A549 (cell line): Measurements from ENCODE around the gene FPR2. TPM values are rescaled to one million over a fixed set of nuclear protein-coding genes. Genes with fewer than 3 reads are reported as not detected.

Experiments used
- ATAC-seq, 2 experiments: fragments of 200-7000 bp in 1 of 2; fragments of >200 bp in 1 of 2; cut with Nextera tagmentation in 1 of 2; cut with Tn5 transposase in 1 of 2; 3 replicates each; pipeline versions ENCODE4 v1.8.0 to v1.9.1; 2018 to 2020; ENCODE audit warnings: mild to moderate bottlenecking in 1 of 2, moderate library complexity in 1 of 2
- CTCF ChIA-PET: fragments of 300-600 bp; sonication (Branson Sonifier 250); formaldehyde crosslinking; extraction: SDS; loops from one replicate; lab custom pipeline; 2021; ENCODE audit warnings: antibody characterized with exemption, inconsistent platforms; lab: Yijun Ruan, JAX
- POLR2A ChIA-PET: fragments of 350-600 bp; formaldehyde crosslinking; extraction: SDS; loops from one replicate; lab custom pipeline; 2021; ENCODE audit warnings: antibody characterized with exemption, inconsistent platforms; lab: Yijun Ruan, JAX
- DNase-seq, 2 experiments: peaks; one replicate each; pipeline versions ENCODE4 v3.0.0 to v3.0.0-alpha.2; 2011 to 2016; ENCODE audit warnings: low read depth in 1 of 2, low spot score in 1 of 2
- FAIRE-seq: peaks from 2 replicates; lab custom pipeline; 2011; peaks lifted over from hg19 to GRCh38; lab: Jason Lieb, UNC
- H3K27ac ChIP-seq, 2 experiments: fragments of >200 bp; sonication (Bioruptor Twin); formaldehyde crosslinking; 3 replicates each; pipeline ENCODE4 v1.5.1; 2016 to 2017
- H3K4me1 ChIP-seq: fragments of >200 bp; sonication (Bioruptor Twin); formaldehyde crosslinking; 3 replicates; pipeline ENCODE4 v1.6.1; 2016
- H3K4me2 ChIP-seq: fragments of >200 bp; sonication (Bioruptor Twin); formaldehyde crosslinking; 3 replicates; pipeline ENCODE4 v1.6.1; 2016
- H3K4me3 ChIP-seq: fragments of >200 bp; sonication (Bioruptor Twin); formaldehyde crosslinking; 3 replicates; pipeline ENCODE4 v1.5.1; 2016
- H3K9me3 ChIP-seq: fragments of >200 bp; sonication (Bioruptor Twin); formaldehyde crosslinking; 3 replicates; pipeline ENCODE4 v1.6.1; 2016
- ATOH8 ChIP-seq: fragments of 250-450 bp; sonication (Bioruptor Pico); IDR thresholded peaks from 2 replicates; pipeline ENCODE4 v1.5.0; 2020; ENCODE audit warnings: low read depth, mild to moderate bottlenecking, moderate library complexity
- BCL3 ChIP-seq: fragments of >200 bp; sonication (Bioruptor Twin); formaldehyde crosslinking; IDR thresholded peaks from 3 replicates; pipeline ENCODE4 v1.6.1; 2016
- CTCF ChIP-seq: fragments of >200 bp; sonication (Bioruptor Twin); formaldehyde crosslinking; IDR thresholded peaks from 3 replicates; pipeline ENCODE4 v1.5.1; 2016
- EP300 ChIP-seq, 2 experiments: fragments of >200 bp; sonication (Bioruptor Twin); formaldehyde crosslinking; IDR thresholded peaks; 2 replicates in 1 of 2; 3 replicates in 1 of 2; pipeline ENCODE4 v1.6.1; 2016 to 2017
- FOSB ChIP-seq: fragments of 250-450 bp; sonication (Bioruptor Pico); IDR thresholded peaks from 2 replicates; pipeline ENCODE4 v1.5.0; 2020; ENCODE audit warnings: mild to moderate bottlenecking, moderate library complexity
- GATA3 ChIP-seq: IDR thresholded peaks from 2 replicates; pipeline ENCODE4 v1.6.1; 2012; ENCODE audit warnings: borderline replicate concordance
- HMGXB4 ChIP-seq: fragments of 250-450 bp; sonication (Bioruptor Pico); IDR thresholded peaks from 2 replicates; pipeline ENCODE4 v1.5.0; 2021; ENCODE audit warnings: mild to moderate bottlenecking, moderate library complexity, borderline replicate concordance
- NPAS2 ChIP-seq: fragments of 250-450 bp; sonication (Bioruptor Pico); IDR thresholded peaks from 2 replicates; pipeline ENCODE4 v1.8.0; 2022; ENCODE audit warnings: mild to moderate bottlenecking, moderate library complexity, borderline replicate concordance
- RCOR1 ChIP-seq: fragments of 150-350 bp; IDR thresholded peaks from 2 replicates; pipeline ENCODE4 v1.6.1; 2014; ENCODE audit warnings: antibody characterized with exemption, low read length, low read depth
- TFCP2L1 ChIP-seq: fragments of 250-450 bp; sonication (Bioruptor Pico); IDR thresholded peaks from 2 replicates; pipeline ENCODE4 v1.5.0; 2021; ENCODE audit warnings: mild to moderate bottlenecking
- USF2 ChIP-seq: fragments of 450-650 bp; IDR thresholded peaks from 2 replicates; pipeline ENCODE4 v1.6.1; 2014; ENCODE audit warnings: antibody characterized with exemption
- ZNF302 ChIP-seq: fragments of 250-450 bp; sonication (Bioruptor Pico); IDR thresholded peaks from 2 replicates; pipeline ENCODE4 v1.9.0; 2021; ENCODE audit warnings: inconsistent platforms, mild to moderate bottlenecking, moderate library complexity
- WGBS: methylation state at CpG from one replicate; pipeline ENCODE4 v1.1.6; 2017; ENCODE audit errors: missing lambda C conversion rate; 5-methylcytosine and 5-hydroxymethylcytosine counted together
- polyA plus RNA-seq, 4 experiments: library from polyadenylated mRNA; depleted of rRNA in 3 of 4; stranded (reverse); fragments of >200 nt; fragmentation: RNase III in 1 of 4; extraction: RNeasy Plus Mini Kit Qiagen cat#74134 plus additional on column Dnase treatment in 1 of 4; gene quantifications; 2 replicates in 3 of 4; 3 replicates in 1 of 4; pipeline ENCODE4 v1.2.3, GENCODE V29; 2011 to 2017

Gene FPR2
- polyA plus RNA-seq, 2 of the 4 experiments (the other 2 are of a cell fraction) = not detected

GRCh38 chr19:51794885-51795490, 34.0 kb downstream of the FPR2 start, which contains the start of gene FPR3:
Gene FPR3 (plus strand): TSS chr19:51795157. CDS start chr19:51823749, 28,592 bp downstream.
- ChIA-PET CTCF (no interaction called here), POLR2A (no interaction called here)
- WGBS = 4% methylated on average over 2 of the region's 2 CpGs
- Histone ChIP-seq H3K9me3 (peaks cover 61% of the 10 kb centered on the region), H3K4me2 (no peak within 1 kb of the TSS), H3K27ac (no peak within 1 kb of the TSS), H3K4me1 (no peaks in the 10 kb centered on the region)
- DNase-seq (no peak), ATAC-seq (no peak)
- no peak for TF ChIP-seq NPAS2 (CRISPR knock-in tag)
- TF ChIP-seq, all 56 proteins: peak for 0
- FAIRE-seq = no peak
- H3K4me3 ChIP-seq = no peak within 1 kb of the TSS

- TF ChIP-seq ZNF302 (CRISPR knock-in tag) (no peak), USF2 (no peak)
- ATAC-seq = no peak
- ChIA-PET POLR2A (no interaction called here), CTCF (interaction anchor here (0.6 to 1.3 kb wide), 3 partner anchors 12 to 80 kb away, joined by 3 to 4 read pairs (median 3); no protein-coding TSS in a partner anchor)
- Histone ChIP-seq H3K4me2 (no peak overlapping the region), H3K4me3 (no peak overlapping the region), H3K4me1 (no peaks in the 10 kb centered on the region), H3K9me3 (peaks cover 59% of the 10 kb centered on the region), H3K27ac (no peak overlapping the region)
- WGBS = 19% methylated on average over 8 of the region's 8 CpGs
- no peak for DNase-seq
- FAIRE-seq = no peak
Measured at GRCh38 chr19:51796195-51796679, 35.3 kb downstream of the FPR2 start.

GRCh38 chr19:51797480-51797879, 36.5 kb downstream of the FPR2 start:
- ChIA-PET POLR2A (no interaction called here), CTCF (interaction anchor here (1.3 kb wide), 1 partner anchor 12 kb away, joined by 3 read pairs; no protein-coding TSS in a partner anchor)
- H3K4me1 ChIP-seq = no peaks in the 10 kb centered on the region
- DNase-seq (no peak), FAIRE-seq (no peak), ATAC-seq (no peak)
- H3K9me3 ChIP-seq = peaks cover 54% of the 10 kb centered on the region
- H3K27ac ChIP-seq = no peak overlapping the region
- no peak overlapping the region for H3K4me3 ChIP-seq
- 2% methylated on average over 5 of the region's 5 CpGs for WGBS
- TF ChIP-seq CTCF = no peak
- TF ChIP-seq HMGXB4 = no peak
- TF ChIP-seq ATOH8 (CRISPR knock-in tag) = no peak
- TF ChIP-seq RCOR1 = no peak
- no peak for TF ChIP-seq GATA3
- no peak for TF ChIP-seq EP300 (IDR thresholded peaks at IDR 0.05)
- TF ChIP-seq FOSB = no peak
- no peak for TF ChIP-seq BCL3
- no peak for TF ChIP-seq TFCP2L1 (CRISPR knock-in tag)
- H3K4me2 ChIP-seq = no peak overlapping the region
